Adipose tissue (tissue), 3 donors: ENCODE data around the gene ST6GAL1. TPM values are rescaled to one million over a fixed set of nuclear protein-coding genes. Genes with fewer than 3 reads are reported as not detected.
"Not testable (repeated sequence)": the region's sequence is repeated elsewhere in the genome, so short reads cannot be mapped to it uniquely, and the experiment has no call there.

Experiments used
- H3K27ac ChIP-seq: one replicate; pipeline ENCODE4 v1.5.1; 2013; ENCODE audit warnings: low read depth, low read length
- WGBS, 3 donors: extraction: QIAGEN DNeasy Blood & Tissue Kit; methylation state at CpG; one replicate each; pipeline ENCODE4 v1.1.7; 2013; 5-methylcytosine and 5-hydroxymethylcytosine counted together
- polyA plus RNA-seq, 3 donors: library from polyadenylated mRNA; stranded (reverse); fragments of 200-250 nt; gene quantifications; one replicate each; pipeline ENCODE4 v1.2.3, GENCODE V29; 2013
- donor health status: healthy with polysubstance abuse.
- donor health status: Bipolar disorder and iron deficiency.
- donor health status: healthy.

Gene ST6GAL1
- polyA plus RNA-seq, result 10 to 100 TPM in 2 of 3 donors, 1 to 10 TPM in 1; 6.0 to 15.2 (median 10.8) TPM

GRCh38 chr3:186930143-186930640, at the start of gene ST6GAL1:
Gene ST6GAL1 (plus strand): TSS chr3:186930526. CDS start chr3:187042704, 112,178 bp downstream.
- WGBS, 3 donors, result 0 to 2% (median 1%) methylated on average over 38 of the region's 38 CpGs
- no peak within 1 kb of the TSS for H3K27ac ChIP-seq

- WGBS, 3 donors, result 43 to 61% (median 44%) methylated on average over 4 of the region's 4 CpGs
- no peak overlapping the region for H3K27ac ChIP-seq
These were observed 48.2 kb upstream of the ST6GAL1 start for GRCh38 chr3:186882150-186882524.

GRCh38 chr3:186882881-186883685, 47.2 kb upstream of the ST6GAL1 start:
- WGBS, 3 donors, result 77 to 90% (median 85%) methylated on average over 6 of the region's 6 CpGs
- H3K27ac ChIP-seq, result no peak overlapping the region

GRCh38 chr3:186883686-186884058, 46.7 kb upstream of the ST6GAL1 start:
- H3K27ac ChIP-seq, result no peak overlapping the region
- WGBS, 3 donors, result 73 to 94% (median 90%) methylated on average over 1 of the region's 1 CpG

- WGBS, 3 donors, result 90 to 96% (median 96%) methylated on average over 16 to 29 of the region's 29 CpGs
- H3K27ac ChIP-seq, result not testable (repeated sequence)
These were observed 45.5 kb upstream of the ST6GAL1 start for GRCh38 chr3:186884868-186885267.

GRCh38 chr3:186886202-186886981, 43.9 kb upstream of the ST6GAL1 start:
- H3K27ac ChIP-seq, result no peak overlapping the region
- 53 to 81% (median 79%) methylated on average over 5 of the region's 5 CpGs for WGBS, 3 donors

DNA sequence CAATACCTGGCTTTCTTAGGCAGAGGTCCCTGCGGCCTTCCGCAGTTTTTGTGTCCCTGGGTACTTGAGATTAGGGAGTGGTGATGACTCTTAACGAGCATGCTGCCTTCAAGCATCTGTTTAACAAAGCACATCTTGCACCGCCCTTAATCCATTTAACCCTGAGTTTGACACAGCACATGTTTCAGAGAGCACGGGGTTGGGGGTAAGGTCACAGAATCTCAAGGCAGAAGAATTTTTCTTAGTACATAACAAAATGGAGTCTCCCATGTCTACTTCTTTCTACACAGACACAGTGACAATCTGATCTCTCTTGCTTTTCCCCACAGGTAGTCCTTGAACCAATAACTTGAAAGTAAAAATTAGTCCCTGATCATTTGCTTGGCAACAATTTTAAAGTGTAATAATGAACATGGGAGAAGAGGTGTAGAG, 42.8 kb upstream of the ST6GAL1 start:
- WGBS, 3 donors, result 53 to 76% (median 68%) methylated on average over 2 to 3 of the region's 5 CpGs
- H3K27ac ChIP-seq, result not testable (repeated sequence)

- H3K27ac ChIP-seq, result no peak overlapping the region
- 19 to 31% (median 22%) methylated on average over 6 of the region's 6 CpGs for WGBS, 3 donors
These were observed 41.8 kb upstream of the ST6GAL1 start for GRCh38 chr3:186888569-186888968.

DNA sequence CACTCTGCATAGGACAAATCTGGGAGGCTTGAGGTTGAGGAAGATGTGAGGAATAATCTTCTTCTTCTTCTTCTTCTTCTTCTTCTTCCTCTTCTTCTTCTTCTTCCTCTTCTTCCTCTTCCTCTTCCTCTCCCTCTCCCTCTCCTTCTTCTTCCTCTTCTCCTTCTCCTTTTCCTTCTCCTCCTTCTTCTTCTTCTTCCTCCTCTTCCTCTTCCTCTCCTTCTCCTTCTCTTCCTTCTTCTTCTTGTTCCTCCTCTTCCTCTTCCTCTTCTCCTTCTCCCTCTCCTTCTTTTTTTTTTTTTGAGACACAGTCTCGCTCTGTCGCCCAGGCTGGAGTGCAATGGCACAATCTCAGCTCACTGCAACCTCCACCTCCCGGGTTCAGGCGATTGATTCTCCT, 40.6 kb upstream of the ST6GAL1 start:
- not testable (repeated sequence) for H3K27ac ChIP-seq
- WGBS, 3 donors, result 95 to 97% (median 96%) methylated on average over 4 of the region's 4 CpGs

GRCh38 chr3:186890911-186891310, 39.4 kb upstream of the ST6GAL1 start:
- H3K27ac ChIP-seq, result no peak overlapping the region

GRCh38 chr3:186893071-186893470, 37.3 kb upstream of the ST6GAL1 start:
- WGBS, 3 donors, result no CpG with 5 or more reads among the region's 2 CpGs

GRCh38 chr3:186895406-186895805, 34.9 kb upstream of the ST6GAL1 start:
- H3K27ac ChIP-seq, result no peak overlapping the region
- WGBS, 3 donors, result 83 to 88% (median 84%) methylated on average over 5 of the region's 5 CpGs

More at GRCh38 chr3:186893071-186893470, 37.3 kb upstream of the ST6GAL1 start:
- H3K27ac ChIP-seq, result not testable (repeated sequence)

- H3K27ac ChIP-seq, result no peak overlapping the region
- 79 to 92% (median 88%) methylated on average over 4 of the region's 4 CpGs for WGBS, 3 donors
These were observed 34.3 kb upstream of the ST6GAL1 start for GRCh38 chr3:186896006-186896405.

- H3K27ac ChIP-seq, result no peak overlapping the region
- WGBS, 3 donors, result 60 to 80% (median 77%) methylated on average over 4 of the region's 4 CpGs
These were observed 33.5 kb upstream of the ST6GAL1 start for GRCh38 chr3:186896875-186897274.

DNA sequence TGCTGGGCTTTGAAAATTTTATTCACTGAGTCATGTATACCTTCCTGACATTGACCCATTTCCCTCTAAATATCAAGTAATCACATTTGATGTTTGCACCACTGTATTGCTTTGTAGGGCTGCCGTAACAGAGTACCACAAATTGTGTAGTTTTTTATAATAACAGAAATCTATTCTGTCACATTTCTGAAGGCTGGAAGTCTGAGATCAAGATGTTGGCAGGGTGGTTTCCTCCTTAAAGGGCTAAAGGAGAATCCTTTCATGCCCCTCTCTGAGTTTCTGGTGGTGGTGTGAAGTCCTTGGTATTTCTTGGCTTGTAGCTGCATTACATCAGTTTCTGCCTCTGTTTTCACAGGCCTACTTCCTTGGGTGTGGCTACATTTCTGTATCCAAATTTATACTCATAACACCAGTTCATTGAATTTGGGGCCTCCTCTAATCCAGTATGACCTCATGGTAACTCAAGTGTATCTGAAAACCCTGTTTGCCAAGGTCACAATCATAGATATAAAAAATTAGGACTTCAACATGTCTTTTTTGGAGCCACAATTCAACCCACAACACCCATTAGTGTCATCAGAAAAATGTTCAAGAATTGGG, 29.1 kb upstream of the ST6GAL1 start:
- H3K27ac ChIP-seq, result no peak overlapping the region
- WGBS, 3 donors, result 68 to 82% (median 77%) methylated on average over 1 of the region's 1 CpG

DNA sequence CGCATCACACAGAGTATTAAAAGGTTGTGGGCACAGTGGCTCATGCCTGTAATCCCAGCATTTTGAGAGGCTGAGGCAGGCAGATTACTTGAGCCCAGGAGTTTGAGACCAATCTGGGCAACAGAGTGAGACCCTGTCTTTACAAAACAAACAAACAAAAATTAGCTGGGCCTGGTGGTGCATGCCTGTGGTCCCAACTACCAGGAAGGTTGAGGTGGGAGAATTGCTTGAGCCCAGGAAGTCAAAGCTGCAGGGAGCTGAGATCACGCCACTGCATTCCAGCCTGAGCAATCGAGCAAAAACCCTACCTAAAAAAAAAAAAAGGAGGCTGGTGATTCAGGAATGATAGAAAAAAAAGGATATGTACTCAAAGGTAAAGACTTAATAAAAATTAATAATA, 28.2 kb upstream of the ST6GAL1 start:
- WGBS, 3 donors, result 62 to 91% (median 82%) methylated on average over 3 of the region's 3 CpGs

GRCh38 chr3:186902713-186903112, 27.6 kb upstream of the ST6GAL1 start:
- WGBS, 3 donors, result 82 to 95% (median 91%) methylated on average over 2 of the region's 2 CpGs
- no peak overlapping the region for H3K27ac ChIP-seq

More for the DNA sequence above, 28.2 kb upstream of the ST6GAL1 start:
- no peak overlapping the region for H3K27ac ChIP-seq

DNA sequence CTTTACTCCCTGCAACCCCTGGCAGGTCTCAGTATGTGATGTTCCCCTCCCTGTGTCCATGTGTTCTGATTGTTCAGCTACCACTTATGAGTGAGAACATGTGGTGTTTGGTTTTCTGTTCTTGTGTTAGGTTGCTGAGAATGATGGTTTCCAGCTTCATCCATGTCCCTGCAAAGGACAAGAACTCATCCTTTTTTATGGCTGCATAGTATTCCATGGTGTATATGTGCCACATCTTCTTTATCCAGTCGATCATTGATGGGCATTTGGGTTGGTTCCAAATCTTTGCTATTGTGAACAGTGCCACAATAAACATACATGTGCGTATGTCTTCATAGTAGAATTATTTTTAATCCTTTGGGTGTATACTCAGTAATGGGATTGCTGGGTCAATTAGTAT, 26.6 kb upstream of the ST6GAL1 start:
- whole genome bisulfite sequencing, 3 donors, result 74 to 87% (median 80%) methylated on average over 2 of the region's 2 CpGs

GRCh38 chr3:186907075-186907474, 23.3 kb upstream of the ST6GAL1 start:
- not testable (repeated sequence) for H3K27ac ChIP-seq
- 70 to 98% (median 96%) methylated on average over 3 of the region's 3 CpGs for WGBS, 3 donors

More for the DNA sequence above, 26.6 kb upstream of the ST6GAL1 start:
- not testable (repeated sequence) for H3K27ac ChIP-seq
